22Rv1 (cell line): ENCODE results near the gene NDUFS6.

Source experiments
- H3K27ac ChIP-seq: fragments of 450-650 bp; 2 replicates; pipeline ENCODE4 v1.5.1; 2017
- ZFX ChIP-seq: fragments of 450-650 bp; IDR thresholded peaks from 2 replicates; pipeline ENCODE4 v1.6.1; 2017; ENCODE audit warnings: antibody characterized with exemption, borderline replicate concordance
- TF ChIP-seq, protein P1 (sequence below): fragments of 450-650 bp; IDR thresholded peaks from 2 replicates; pipeline ENCODE4 v1.5.1; 2017; ENCODE audit warnings: mild to moderate bottlenecking

NDUFS6 gene

DNA sequence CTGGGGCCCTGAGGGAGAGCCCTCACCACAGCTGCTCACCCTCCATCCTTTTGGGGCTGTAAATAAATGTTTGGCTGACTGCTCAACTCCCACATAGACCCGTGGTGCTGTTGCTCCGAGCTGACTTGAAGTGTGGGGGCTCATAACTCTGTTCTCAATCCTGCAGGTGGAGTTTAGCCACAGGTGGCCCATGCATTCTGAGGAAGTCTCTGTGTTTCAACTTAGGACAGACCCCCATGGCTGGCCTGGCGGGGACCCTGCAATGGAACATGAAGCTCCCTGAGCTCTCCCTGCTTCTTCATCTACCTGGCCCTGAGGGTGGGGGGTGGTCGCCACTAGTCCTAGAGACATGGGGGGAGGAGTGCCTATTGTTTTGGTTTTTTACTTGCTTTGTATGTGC is 19.7 kb downstream of the NDUFS6 start:
- no peak for TF ChIP-seq ZFX
- TF ChIP-seq, protein P1, sequence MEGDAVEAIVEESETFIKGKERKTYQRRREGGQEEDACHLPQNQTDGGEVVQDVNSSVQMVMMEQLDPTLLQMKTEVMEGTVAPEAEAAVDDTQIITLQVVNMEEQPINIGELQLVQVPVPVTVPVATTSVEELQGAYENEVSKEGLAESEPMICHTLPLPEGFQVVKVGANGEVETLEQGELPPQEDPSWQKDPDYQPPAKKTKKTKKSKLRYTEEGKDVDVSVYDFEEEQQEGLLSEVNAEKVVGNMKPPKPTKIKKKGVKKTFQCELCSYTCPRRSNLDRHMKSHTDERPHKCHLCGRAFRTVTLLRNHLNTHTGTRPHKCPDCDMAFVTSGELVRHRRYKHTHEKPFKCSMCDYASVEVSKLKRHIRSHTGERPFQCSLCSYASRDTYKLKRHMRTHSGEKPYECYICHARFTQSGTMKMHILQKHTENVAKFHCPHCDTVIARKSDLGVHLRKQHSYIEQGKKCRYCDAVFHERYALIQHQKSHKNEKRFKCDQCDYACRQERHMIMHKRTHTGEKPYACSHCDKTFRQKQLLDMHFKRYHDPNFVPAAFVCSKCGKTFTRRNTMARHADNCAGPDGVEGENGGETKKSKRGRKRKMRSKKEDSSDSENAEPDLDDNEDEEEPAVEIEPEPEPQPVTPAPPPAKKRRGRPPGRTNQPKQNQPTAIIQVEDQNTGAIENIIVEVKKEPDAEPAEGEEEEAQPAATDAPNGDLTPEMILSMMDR, result no peak
- H3K27ac ChIP-seq, result no peak overlapping the region

DNA sequence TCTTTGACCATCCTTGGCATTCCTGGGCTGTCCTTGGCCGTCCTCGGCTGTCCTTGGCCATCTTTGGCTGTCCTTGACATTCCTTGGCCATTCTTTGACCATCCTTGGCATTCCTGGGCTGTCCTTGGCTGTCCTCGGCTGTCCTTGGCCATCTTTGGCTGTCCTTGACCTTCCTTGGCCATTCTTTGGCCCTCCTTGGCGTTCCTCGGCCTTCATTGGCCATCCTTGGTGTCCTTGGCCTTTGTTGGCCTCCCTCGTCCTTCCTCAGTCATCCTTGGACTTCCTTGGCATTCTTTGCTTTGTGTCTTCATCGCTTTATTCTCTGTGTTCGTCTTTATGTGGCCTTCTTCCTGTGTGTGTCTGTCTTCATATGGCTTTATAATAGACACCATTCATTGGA is 20.7 kb downstream of the NDUFS6 start:
- TF ChIP-seq ZFX, result no peak
- TF ChIP-seq, protein P1, result no peak
- H3K27ac ChIP-seq, result no peak overlapping the region

DNA sequence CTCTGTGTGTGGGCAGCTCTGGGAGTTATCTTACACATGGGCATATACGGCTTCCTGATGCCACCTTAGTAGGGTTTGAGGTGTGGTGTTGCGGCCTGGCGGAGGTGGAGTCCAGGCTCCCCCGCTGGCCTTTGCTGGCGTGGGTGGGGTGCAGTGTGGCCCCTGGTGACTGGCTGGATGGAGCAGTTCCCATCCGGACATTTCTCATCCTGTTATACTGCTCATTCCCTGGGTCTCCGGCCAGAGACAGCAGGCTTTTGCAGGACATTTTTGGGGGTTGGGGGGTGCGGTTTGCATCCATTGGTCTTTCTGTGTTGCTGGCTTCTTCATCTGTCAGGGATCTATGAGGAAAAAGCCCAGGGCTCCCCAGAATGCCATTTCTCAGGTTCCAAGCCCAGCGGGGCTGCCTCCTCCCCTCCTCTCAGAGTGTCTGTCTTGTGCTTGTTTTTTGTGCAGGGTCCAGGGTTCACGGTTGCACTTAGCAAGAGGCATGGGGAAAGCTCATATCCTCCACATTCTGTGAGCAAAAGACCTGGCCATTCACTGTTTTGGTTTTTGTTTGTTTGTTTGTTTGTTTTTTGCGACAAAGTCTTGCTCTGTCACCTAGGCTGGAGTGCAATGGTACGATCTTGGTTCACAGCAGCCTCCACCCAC is 22.3 kb downstream of the NDUFS6 start:
- TF ChIP-seq ZFX, result no peak
- H3K27ac ChIP-seq, result no peak overlapping the region

DNA sequence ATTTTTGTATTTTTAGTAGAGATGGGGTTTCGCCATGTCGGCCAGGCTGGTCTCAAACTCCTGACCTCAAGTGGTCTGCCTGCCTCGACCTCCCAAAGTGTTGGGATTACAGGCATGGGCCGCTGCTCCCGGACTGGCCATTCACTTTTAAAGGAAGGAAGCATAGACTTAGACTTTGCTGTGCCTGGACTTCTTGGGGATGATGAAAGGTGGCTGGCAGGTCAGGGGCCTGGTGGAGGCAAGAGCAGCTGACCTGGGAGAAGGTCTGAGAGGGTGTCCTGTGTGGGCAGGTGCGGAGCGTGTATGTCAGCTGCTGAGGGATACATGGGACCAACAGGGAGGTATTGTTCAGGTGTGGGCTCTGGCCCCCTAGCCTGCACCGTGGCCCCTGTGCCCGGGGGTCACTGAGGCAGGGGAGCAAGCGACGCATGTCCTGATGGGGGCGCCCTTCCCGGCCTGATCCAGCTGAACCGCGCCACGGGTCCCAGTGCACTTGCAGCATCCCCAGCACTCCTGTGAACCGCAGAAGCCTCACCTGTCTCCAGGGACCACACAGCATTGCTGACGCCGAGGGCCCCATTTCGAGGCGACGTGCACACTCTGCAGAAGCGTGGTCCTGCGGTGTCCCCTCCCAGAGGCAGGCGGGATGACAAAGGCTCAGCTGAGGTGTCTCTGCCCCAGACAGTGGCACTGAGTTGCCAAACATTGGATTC is 23.1 kb downstream of the NDUFS6 start:
- TF ChIP-seq, protein P1, result peak; percentile 37; the same call in 1 of the 2 replicates
- TF ChIP-seq ZFX, result no peak
- no peak overlapping the region for H3K27ac ChIP-seq

DNA sequence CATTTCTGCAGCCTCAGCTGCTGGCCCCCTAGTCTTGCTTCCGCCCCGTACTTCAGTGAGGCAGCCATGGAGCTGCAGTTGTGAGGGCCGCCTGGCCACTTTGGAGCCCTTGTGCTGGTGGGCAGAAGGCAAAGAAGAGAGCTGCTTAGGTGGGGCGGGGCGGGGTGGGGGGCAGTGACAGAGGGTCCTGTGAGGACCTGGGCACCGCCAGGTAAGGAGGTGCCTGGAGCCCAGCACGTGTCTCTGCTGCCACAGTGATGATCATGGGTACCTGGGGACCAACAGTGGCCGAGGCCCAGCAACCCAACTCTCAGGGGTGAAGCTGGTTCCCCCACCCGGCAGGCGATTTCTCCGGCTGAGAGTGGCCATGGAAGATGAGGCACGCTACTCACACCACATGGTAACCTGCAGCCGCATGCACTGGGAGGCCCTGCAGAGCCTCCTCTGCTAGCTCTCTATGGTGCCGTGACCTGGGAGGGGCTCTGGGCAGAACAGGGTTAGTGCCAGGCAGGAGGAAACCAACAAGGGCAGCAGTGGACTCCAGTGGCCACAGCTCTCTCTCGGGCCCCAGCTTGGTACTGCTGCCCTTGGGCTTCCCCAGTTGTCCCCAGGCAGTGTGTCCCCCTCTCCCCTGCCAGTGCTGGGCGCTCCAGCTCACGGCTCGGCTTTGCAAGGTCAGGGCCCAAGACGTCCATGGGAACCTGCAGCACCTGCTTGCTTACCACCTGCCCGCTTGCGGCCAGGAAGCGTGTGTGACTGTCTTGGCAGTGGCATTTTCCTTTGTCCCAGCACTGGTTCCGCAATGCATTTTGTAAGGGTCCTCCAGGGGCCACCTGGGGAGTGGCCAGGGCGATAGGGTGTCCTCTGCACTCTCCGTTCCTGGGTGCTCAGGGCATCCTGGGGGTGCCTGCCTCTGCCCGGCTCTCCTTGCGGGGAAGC is 24.0 kb downstream of the NDUFS6 start:
- no peak for TF ChIP-seq ZFX
- TF ChIP-seq, protein P1, result no peak
- no peak overlapping the region for H3K27ac ChIP-seq

GRCh38 chr5:1826235-1826980 is 25.2 kb downstream of the NDUFS6 start:
- H3K27ac ChIP-seq, result no peak overlapping the region
- TF ChIP-seq, protein P1, result no peak
- no peak for TF ChIP-seq ZFX
